HG03442 (cell line): ENCODE measurements around the gene FAR1.

Experiments used
- ATAC-seq: cut with Tn5 transposase; IDR thresholded peaks from one replicate; pipeline ENCODE4 v1.9.1; 2021; ENCODE audit warnings: mild to moderate bottlenecking, moderate library complexity; ENCODE audit not compliant: unreplicated experiment

FAR1 gene

GRCh38 chr11:13775471-13775870 is 107.0 kb downstream of the FAR1 start:
- ATAC-seq: no peak

DNA sequence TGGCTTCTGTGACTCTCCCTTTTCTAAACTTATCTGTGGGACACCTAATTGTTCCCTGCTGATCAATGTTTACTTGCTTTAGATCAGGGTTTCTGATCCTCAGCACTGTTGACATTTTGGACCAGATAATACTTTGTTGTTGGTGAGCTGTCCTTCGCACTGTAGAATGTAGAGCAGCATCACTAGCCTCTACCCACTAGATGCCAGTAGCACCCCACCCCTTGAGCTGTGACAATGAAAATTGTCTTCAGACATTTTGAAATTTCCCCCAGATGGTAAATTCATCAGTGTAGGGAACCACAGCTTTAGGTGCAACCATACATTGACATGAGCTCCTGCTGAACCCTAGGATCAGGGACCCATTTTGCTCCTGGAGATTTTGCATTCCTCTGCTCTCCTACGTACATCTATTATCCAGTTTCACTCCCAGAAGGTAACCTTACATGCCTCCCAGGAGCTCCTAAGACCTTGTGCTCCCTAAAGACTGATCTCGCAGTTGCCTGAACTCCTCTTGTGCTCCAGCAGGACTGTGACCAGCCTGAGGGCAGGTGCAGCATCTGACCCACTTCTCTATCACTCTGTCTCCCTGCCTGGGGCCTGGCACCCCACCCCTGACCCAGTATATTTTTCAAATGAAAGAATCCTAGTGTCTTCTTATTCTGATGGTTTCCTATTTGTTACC is 107.8 kb downstream of the FAR1 start:
- ATAC-seq: no peak

DNA sequence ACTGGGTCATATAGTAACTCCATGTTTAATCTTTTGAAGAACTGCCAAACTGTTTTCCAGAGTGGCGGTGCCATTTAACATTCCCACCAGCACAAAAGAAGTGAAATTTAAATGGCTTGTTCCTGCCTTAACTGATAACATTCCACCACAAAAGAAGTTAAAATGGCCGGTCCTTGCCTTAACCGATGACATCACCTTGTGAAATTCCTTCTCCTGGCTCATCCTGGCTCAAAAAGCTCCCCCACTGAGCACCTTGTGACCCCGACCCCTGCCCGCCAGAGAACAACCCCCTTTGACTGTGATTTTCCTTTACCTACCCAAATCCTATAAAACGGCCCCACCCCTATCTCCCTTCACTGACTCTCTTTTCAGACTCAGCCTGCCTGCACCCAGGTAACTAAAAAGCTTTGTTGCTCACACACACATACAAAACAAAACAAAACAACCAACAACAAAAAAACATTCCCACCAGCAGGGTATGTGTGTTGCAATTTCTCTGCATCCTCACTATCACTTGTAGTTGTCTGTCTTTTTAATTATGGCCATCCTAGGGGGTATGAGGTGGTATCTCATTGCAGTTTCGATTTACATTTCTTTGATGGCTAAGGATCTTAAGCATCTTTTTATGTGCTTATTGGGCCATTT is 109.0 kb downstream of the FAR1 start:
- no peak for ATAC-seq

GRCh38 chr11:13778345-13778744 is 109.9 kb downstream of the FAR1 start:
- no peak for ATAC-seq

GRCh38 chr11:13781153-13781552 is 112.7 kb downstream of the FAR1 start:
- ATAC-seq: no peak
